Lung microvascular endothelial cell (primary cell): ENCODE data around the gene DCAF6. TPM values are rescaled to one million over a fixed set of nuclear protein-coding genes. Genes with fewer than 3 reads are reported as not detected.

Experiments used
- DNase-seq, 2 donors: peaks; one replicate each; pipeline versions ENCODE4 v3.0.0 to v3.0.0-alpha.2; 2010; ENCODE audit warnings: low read depth in 2 of 2
- total RNA-seq: library from RNA; depleted of rRNA; stranded (reverse); fragments of >200 nt; gene quantifications from 2 replicates; pipeline ENCODE4 v1.2.1, GENCODE V29; 2014

The DCAF6 gene
- total RNA-seq, 1 donor from 2014 or later: 37.5 TPM

DNA sequence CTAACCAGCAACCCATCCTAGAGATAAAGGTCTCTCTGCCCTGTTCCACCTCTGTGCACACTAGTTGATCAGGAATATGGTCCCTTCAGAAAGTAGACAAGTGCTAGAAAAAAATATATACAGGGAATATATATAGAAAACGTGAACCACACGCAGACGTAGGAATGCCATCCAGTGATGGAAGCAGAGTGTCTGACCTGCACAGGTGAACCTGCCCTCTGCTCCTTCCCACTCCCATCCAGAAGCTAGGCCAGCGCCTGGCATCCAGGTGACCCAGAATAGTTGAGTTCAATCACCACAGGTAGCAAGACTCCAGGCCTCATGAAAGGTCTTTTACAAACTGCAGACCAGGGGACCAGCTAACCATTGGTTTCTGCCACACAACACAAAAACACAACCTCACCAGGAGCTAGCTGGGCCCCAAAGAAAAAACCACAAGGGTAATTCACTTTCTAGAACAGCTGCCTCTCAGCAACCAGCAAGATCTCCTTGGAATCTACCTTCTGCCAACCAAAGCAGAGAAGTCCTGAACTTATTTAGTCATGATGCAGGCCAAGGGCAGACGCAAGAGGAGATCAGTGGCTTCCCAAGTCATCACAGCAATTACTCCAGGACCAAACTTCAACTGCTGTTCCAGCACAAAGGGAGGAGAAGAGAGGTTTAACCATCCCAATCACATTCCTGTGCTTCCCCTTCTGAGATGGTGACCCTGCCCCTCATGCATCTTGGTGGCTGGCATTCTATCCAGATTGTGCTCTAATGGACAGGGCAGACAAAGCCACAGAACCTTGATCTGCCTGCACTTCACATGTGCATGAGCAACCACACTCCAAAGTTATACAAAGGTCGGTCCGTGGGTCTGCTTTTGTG lies 147.2 kb downstream of the DCAF6 start:
- no peak for DNase-seq

DNA sequence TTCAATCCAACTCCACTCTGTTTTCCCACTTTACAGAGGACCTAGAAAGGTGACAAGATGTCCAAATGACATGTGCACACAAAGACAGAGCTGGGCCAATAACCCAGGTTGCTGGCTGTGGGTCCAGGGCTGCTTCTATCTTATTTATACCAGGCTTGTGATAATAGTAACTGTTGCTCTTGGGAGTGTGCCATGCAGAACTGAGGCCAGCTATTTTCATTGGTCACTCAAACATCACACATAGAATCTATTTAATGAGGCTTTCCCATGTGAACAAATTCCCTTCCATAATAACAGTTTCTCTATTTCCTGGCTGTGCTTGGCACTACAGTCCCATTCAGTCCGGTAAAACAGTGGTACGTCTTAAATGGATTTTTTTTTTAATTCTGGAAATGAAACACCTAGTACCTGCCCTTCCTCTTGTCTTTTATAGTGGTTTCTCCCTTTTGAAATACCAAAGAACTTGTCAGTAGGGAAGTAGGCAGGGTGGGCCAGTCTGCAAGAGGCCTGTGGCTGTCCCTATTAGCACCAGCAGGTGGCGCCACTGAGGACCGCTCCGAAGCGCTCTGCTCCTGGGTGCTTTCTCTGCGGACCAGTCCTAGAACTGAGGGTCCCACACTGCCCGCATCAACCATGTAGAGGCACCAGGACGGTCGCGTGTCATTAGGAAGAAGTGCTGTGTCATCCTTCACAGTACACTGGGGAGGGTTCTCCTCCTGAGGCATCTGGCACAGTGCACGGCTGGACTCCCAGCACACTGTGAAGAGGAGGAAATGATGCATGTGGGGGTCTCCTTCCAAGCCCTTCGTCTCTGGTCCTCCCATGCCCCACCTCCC lies 148.1 kb downstream of the DCAF6 start:
- peak; percentile 58 to 90 for DNase-seq

DNA sequence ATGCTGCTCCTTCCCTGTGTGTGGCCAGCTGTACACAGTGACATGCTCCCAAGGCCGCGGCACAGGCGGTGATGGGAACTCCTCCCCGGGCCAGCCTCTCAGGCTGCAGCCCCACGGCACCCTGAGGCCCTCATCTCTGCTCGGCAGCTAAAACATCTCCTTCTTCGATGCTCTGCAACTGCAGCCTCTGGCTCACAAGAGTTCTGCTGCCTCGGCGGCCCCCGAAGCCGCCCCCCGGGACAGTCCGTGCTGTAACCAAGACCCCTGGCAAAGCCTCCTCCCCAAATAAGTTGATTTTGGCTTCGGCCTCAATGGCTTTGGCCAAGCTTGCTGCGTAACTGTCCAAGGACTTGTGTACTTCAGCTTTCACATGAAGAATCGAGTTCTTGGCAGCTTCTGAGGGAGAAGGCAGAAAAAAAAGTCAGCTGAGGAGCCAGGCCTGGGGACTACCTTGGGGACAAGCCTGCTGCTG lies 149.0 kb downstream of the DCAF6 start:
- DNase-seq: no peak

DNA sequence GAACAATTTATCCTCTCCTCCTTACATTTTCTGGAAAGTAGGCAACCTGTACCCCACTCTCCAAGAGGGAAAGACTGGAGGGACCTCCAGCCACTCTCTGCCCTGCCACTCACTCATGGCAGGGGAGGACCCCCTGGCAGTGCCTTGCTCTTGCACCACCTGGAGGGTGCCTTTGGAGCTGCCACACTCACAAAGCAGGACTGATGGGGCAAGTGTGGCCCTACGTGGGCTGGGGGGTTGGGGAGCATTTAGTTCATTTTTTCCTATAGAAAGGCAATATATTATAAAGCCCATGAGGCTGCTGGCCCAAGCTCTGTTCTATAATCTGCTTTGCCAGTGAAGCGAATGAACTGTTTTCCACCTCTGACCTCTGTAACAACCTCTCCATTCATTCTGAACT lies 150.0 kb downstream of the DCAF6 start:
- no peak for DNase-seq

DNA sequence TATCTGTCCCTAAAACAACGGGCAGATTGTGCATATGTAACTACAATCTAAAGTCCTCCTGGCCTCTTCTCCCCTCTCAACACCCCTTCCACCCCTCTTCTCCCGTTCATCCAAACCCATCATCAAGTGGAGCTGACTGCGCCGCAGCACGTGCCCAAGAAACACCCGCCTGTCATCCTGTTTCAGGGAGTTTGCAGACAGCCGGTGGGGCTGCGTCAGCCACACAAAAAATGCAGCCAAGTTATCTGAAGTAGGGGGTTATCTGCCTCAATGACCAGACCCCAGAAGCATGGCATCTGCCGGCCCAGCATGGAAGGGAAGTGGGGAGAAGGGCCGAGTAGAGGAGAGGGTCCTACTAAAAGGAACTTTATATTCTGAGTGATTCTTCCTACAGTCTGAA lies 151.2 kb downstream of the DCAF6 start:
- no peak for DNase-seq

DNA sequence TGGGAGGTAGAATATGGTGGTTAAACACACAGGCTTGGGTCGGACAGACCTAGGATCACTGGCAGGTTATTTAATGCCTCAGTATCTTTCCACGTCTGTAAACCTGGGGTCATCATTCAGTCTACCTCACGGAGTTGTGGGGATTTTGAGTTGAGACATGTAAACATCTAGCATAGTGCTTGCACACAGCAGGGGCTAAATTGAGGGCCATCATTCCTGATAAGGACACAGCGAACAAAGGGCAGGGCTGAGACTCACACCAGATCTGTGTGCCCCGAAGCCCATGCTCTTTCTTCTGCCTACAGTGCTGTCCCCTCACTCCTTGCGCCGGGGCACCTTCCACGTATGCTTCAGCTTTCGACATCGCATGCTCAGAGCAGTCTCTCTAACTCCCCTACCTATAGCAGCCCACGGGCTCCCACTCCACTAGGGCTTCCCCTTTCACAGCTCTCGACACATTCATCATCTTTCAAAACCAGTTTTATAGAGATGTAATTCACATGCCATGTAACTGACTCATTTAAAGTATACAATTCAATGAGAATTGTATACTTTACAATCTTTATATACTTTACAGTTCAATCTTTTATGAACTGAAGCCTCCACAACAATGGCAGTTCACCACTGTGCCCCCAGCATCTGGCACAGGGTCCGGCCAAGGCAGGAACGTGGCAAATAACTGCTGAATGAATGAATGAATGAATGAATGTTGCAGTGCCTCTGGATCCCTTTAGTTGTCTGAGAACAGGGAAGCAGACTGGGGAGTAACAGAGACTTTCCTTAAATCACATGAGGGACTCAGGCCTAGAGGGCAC lies 152.2 kb downstream of the DCAF6 start:
- DNase-seq: no peak

DNA sequence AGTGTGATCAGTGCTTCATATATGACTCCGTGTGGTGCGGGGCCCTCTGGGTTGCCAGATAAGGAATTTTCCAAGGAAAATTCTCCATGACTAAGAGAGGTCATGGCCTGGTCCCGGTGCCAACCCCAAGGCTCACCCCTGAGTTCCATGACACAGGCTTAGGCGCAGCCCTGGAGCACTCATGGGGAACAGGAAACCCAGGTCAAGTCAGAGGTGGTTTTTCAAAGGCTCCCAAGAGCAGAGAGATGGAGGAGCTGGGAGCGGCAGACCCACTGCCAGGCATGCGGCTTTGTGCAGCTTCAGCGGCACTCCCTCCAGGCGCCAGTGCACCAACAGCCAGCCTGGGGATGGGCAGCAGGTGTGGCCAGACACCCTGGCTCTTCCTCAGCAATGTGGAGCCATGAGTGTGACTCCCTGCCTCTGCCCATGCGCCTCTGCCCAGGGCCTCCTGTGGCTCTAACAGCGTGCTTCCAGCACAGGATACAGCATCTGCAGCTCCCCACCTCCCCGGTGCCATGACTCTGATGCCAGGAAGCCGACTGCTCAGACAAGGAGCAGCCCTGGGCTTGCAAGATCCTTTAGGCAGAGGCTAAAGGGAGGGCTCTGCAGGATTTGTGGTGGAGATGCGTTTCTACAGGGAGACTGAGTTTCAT lies 153.0 kb downstream of the DCAF6 start:
- no peak for DNase-seq

DNA sequence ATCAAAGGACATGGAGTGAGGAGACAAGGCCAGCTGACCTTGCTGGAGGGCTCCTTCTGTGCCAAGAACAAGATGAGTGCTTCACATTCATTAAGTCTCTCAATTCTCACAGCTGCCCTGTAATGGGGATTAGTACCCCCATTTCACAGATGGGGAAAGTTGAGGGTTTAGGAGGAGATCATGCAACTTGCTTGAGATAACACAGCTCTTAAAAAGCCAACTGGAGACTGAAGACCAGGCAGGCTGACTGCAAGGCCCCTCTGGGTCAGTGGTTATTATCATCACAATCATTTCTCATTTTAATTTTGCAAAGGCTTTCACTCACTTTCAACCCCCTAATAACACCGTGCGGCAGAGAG lies 153.5 kb downstream of the DCAF6 start:
- DNase-seq: no peak

DNA sequence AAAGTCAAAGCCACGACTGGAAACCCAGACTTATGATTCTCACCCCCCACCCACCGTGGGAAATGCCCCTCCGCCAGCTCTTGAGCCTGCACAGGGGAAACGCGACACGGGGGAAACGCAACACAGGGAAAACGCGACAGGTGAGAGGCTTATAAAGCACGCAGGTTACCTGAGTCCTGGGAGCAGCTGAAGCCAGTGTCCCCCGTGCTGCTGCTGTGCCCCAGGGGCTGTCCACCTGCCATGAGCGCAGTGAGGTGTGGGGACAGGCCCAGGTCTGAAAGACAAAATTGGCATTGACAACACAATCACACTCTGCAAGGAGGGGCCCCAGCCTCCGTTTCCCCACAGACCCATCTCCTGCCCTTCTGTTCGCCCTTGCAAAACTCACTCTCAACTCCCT lies 153.9 kb downstream of the DCAF6 start:
- no peak for DNase-seq

DNA sequence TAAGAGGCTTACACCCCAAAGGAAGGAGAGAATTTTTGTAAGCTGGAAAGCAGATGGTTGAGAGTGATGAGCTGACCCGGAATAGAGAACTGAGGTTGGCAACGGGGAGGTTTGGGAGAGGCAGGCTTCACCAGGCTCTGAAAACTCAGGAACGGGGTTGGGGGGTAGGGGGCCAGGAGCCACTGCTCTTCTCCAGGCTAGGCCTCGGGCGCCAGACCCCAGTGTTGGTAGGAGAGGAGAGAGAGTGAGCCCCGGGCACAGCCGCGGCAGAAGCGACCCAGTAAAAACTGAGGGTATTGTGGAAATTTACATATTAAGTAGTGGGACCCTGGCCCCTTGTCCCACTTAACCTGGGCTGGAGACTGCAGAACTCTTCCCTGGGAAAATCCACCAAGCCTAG lies 154.6 kb downstream of the DCAF6 start:
- no peak for DNase-seq

DNA sequence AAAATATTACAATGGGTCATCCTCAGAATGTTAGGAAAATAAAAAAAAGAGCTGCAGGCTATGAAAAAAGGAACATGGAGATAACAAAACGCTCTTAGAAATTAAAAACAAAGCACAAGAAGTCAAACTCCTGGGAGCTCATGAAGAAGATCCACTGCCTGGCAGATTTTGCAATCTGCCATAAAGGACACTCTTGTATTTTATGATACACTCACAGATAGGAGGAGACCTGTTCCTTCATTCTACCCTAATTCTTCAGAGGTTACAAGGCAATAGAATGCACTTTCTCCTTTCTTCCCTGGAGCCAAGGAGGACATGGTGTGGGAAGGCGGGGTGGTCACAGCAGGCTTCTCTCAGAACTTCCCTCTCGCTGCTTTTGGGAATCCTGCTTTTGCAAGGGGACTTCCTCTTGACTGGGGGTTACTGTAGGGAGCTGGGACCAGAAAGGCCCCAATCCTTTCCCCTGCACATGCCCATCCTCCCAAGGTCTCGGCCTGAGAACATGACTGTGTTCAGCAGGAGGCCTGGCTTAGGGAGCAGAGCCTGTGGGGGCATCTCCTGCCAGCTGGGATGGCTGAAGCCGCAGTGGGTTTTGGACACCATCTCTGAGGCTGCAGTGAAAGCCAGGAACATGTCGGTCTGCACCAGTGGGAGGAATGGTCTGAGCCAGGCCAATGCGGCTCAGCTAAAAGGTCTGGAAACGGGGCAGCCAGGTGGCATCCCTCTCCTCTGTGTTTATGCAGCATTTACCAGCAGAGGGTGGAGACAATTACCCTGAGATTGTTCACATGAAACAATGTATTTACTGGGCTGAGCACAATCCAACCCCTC lies 155.5 kb downstream of the DCAF6 start:
- no peak for DNase-seq

DNA sequence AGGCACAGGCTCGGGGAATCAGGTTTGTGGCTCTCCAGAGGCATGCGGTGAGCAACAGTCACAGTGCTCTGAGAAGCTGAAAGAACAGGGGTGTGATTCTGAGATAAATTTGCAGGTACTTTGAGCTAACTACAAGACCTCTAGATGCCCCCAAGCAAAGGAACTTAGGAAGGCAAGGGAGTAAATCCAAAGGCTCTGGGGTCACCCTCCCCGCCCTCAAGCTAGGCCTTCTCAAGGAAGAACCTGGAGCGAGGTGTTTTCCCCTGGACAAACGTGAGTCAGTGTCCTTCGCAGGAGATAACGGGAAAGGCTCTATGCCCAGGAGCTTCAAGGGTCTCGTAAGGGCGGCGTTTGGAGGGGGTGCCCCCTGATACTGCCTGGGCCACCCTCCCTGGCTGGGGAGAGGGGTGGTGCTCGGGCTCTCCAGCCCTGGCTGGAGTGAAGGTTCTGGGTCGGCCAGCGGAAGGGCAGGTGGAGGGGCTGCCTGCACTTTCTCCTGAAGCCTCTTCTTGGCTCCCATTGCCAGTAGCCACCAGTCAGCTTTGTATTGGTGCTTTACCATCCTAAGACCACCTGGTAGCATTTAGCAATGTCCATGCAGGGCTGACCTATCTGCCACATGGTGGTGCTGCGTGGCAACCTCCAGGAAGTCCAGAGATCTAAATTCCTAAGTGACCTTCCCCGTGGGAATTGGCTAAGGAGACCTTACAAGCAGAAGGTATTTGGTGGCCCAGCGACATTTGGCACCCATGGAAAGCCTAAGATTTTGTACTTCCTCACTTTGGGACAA lies 156.3 kb downstream of the DCAF6 start:
- peak; percentile 27 to 38 for DNase-seq

DNA sequence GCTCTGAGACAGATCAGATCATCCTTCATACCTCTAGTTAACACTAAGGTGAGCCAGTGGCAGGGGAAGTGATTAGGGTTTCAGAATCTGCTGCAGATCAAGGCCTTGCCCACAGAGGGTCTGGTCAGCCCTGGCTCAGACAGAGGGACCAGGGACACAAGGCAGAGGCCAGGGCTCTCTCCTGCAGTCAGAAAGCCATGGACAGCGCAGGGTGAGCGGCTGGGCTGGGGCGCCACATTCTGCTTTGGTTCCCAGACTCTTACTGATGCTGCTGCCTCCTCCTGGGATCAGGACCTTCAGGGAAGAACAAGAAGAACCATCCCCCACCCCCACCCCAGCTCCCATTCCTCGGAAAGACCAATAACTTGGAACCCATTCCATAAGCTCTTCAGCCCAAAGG lies 157.1 kb downstream of the DCAF6 start:
- no peak for DNase-seq

DNA sequence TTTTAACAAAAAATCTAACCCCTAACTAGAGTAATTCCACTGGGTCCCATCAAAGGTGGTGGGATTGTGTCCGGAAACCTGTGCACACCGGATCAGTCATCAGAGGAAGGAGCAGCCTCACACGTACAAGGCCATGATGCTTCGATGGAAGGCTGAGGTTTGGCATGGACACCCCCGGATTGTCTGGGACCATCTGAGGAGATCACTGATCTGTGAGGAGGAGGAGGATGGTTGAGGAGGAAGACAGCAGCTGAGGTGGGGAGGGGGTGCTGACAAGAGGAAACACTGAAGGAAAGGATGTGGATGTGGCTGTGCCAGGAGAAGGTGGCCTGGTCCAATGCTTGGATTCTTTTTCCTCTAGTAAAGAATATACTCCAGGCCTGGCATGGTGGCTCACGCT lies 159.0 kb downstream of the DCAF6 start:
- no peak for DNase-seq

DNA sequence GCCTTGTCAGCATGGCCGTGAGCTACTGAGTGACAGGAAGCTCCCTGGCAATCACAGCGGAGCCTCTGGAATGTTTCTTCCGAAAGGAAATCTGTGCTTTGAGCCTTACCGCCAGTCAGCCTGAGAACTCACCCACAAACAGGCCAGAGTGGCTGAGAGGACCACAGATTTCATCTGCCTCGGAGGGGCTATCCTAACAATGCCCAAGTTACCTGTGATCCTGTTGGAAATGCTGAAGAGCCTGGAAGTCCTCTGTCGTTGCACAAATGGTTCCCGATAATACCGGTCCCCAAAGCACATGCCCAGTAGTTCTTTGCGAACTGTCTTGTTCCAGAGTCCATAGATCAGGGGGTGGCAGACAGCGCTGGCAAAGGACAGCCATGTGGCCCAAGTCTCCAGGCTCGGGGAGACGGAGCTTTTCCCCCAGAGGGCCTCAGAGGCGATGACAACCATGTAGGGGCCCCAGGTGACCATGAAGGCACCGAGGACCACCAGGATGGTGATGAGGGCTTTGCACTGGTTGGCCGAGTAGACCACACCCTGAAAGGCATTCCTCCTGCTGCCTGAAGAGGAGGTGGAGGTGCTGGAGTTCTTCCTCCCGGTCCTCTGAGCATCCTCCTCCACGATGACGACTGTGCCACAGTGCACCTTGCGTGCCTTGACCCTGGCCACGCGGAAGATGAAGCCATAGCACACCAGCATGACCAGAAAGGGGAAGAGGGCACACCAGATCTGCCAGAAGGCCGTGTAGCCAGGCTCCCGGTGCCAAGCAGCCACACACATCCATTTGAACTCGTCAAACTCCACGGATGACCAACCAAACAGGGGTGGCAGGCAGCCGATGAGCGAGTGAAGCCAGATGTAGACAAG lies 160.0 kb downstream of the DCAF6 start:
- DNase-seq: peak in 1 of 2 donors; percentile 22

DNA sequence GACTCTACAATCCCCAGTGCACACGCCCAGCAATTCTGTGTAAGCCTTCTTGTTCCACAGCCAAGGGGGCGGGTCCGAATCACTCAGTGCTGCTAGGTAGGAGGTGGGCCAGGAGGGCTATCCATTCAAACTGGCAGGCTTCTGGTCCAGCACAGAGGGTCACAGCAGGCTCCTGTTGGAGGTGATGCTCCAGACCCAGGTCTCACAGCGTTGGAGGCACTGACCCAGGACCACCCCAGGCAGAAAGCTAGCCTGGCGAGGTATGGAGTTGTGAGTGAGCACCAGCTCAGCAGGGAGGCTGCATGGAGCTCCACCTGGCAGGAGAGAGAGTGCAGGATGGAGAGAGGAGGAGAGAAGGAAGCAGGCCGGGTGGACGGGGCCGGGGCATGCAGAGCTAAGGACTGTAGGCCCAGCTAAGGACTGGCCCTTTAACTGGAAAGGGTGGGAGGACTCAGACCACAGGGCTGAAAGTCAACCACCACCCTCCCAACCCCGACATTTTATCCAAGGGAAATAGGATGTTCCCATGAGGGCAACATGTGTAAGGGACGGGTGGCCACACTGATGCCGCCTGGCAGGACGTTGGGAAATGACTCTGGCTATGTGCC lies 161.5 kb downstream of the DCAF6 start:
- no peak for DNase-seq

DNA sequence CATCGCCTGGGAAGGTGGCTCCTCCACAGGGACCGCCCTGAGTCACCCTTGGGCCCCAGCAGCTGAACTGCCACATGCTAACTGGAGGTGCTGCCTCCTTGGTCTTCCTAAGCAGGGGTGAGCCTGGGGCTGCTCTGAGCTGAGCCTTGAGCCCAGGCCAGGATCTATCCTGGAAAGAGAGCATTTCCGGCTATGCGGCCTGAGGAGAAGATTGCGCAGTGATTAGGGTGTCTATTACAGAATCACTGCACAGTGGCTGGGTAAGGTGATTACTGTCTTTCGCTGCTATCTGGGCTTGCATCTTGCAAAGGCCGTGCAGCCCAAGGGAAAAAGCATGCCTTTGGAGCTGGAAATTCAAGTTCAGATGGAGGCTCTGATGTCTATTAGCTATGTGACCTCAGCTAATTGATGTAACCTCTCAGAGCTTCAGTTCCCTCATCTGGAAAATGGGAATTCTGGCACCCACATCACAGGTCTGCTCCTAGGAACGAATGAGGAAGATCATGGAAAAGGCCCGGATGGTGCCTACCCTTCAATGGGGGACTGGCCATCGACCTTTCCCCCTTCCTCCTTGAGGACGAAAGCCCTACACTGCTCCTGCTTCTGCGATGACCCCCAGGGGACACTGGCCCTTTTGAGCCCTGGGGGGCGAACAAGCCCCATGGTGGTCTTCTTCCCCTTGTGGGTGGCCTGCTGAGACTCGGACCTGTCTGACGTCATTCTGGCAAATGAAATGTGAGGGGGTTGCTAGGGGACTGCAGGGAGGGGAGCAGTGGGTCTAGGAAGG lies 162.2 kb downstream of the DCAF6 start:
- DNase-seq: no peak
